Measurements from ENCODE around the gene NRF1. TPM values are rescaled to one million over a fixed set of nuclear protein-coding genes. Genes with fewer than 3 reads are reported as not detected.

NRF1 gene
- total and polyA plus RNA-seq, 10 of the 15 experiments (the other 5 are each of a cell fraction or from before 2014, with no cell fraction given): 3.5 to 23.1 (median 13.5) TPM

DNA sequence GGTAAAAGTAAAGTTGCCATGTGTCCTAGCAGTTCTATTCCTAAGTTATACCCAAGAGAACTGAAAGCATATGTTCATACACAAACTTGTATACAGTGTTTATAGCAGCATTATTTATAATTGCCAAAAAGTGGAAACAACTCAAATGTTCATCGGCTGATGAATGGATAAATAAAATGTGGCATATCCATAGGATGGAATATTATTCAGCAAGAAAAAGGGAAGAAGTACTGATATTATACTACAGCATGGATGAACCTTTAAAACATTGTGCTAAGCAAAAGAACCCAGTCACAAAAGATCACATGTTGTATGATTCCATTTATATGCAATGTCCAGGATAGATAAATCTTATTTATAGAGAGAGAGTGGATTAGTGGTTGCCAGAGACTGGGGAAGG is 68.9 kb downstream of the NRF1 start:
- RAD21 ChIA-PET (ENCODE audit: unreplicated experiment): no interaction called here
- WGBS (ENCODE audit: insufficient coverage, insufficient replicate concordance, low lambda C conversion rate, missing lambda C conversion rate): 100% methylated on average over 1 of the region's 1 CpG
- FAIRE-seq (no peak), ATAC-seq (no peak), DNase-seq (ENCODE audit: low read depth, low spot score) (no peak)
- Histone ChIP-seq H3K4me1 (ENCODE audit: control insufficient read depth, insufficient read depth, low read length) (no peaks in the 10 kb centered on the region), H3K9ac (ENCODE audit: control insufficient read depth, insufficient read depth, low read length) (no peak overlapping the region), H2AFZ (ENCODE audit: control insufficient read depth, low read depth, low read length) (no peak overlapping the region), H3K36me3 (ENCODE audit: control insufficient read depth in 2 of 2, insufficient read depth in 2 of 2, low read length in 1 of 2) (peaks cover 0 to 2% of the 10 kb centered on the region in 2 experiments; a peak in 1 of 4 replicates), H3K27me3 (replicated peaks in 1 of 2; ENCODE audit: control insufficient read depth in 2 of 2, insufficient read depth in 2 of 2, low read length in 1 of 2) (no peaks in the 10 kb centered on the region), H3K9me3 (replicated peaks; ENCODE audit: control insufficient read depth, insufficient read depth, low read length) (peaks cover 2% of the 10 kb centered on the region; the same call in 1 of the 3 replicates), H3K4me3 (no peak overlapping the region), H4K20me1 (ENCODE audit: control insufficient read depth, insufficient read depth) (no peaks in the 10 kb centered on the region), H3K79me2 (ENCODE audit: control insufficient read depth, insufficient read depth, low read length) (no peaks in the 10 kb centered on the region), H3K27ac (ENCODE audit: control insufficient read depth, insufficient read depth) (no peak overlapping the region), H3K4me2 (ENCODE audit: control insufficient read depth, insufficient read depth) (no peak overlapping the region)
- intact Hi-C loops (cut with micrococcal nuclease; ENCODE audit: unreplicated experiment): no loop called here
- SMC1A ChIA-PET (ENCODE audit: uncharacterized antibody, unreplicated experiment): no interaction called here
- TF ChIP-seq CHD4 (IDR thresholded peaks at IDR 0.05): no peak
- no peak for TF ChIP-seq RFX5 (IDR thresholded peaks at IDR 0.05; ENCODE audit: low read depth, low read length)
- TF ChIP-seq, protein P1, sequence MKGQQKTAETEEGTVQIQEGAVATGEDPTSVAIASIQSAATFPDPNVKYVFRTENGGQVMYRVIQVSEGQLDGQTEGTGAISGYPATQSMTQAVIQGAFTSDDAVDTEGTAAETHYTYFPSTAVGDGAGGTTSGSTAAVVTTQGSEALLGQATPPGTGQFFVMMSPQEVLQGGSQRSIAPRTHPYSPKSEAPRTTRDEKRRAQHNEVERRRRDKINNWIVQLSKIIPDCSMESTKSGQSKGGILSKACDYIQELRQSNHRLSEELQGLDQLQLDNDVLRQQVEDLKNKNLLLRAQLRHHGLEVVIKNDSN (IDR thresholded peaks at IDR 0.05; ENCODE audit: borderline replicate concordance, extremely low read length, insufficient read depth, low read depth, low read length): no peak
- TF ChIP-seq NR2C2 (IDR thresholded peaks at IDR 0.05; ENCODE audit: borderline replicate concordance, control insufficient read depth, insufficient read length, low read depth): no peak
- no peak for TF ChIP-seq E4F1 (IDR thresholded peaks at IDR 0.05; ENCODE audit: borderline replicate concordance, partially characterized antibody)
- TF ChIP-seq ZNF274 (IDR thresholded peaks at IDR 0.05; ENCODE audit: insufficient read depth, insufficient read length): no peak
- TF ChIP-seq SMAD5 (IDR thresholded peaks at IDR 0.05; ENCODE audit: low read depth): no peak
- TF ChIP-seq, protein P2, sequence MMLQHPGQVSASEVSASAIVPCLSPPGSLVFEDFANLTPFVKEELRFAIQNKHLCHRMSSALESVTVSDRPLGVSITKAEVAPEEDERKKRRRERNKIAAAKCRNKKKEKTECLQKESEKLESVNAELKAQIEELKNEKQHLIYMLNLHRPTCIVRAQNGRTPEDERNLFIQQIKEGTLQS (IDR thresholded peaks at IDR 0.05; ENCODE audit: borderline replicate concordance, extremely low read depth, low read depth, low read length): no peak
- BruUV-seq (replicated peaks): no TSS peak
- POLR2A ChIA-PET: no interaction called here
- in situ Hi-C loops (cut with MboI): no loop called here
- CTCF ChIA-PET: no interaction called here
